Measurements from ENCODE around the gene NTHL1.

The NTHL1 gene

GRCh38 chr16:2093793-2094192 is 46.2 kb upstream of the NTHL1 start:
- Histone ChIP-seq H3K79me2 (ENCODE audit: control insufficient read depth, low read length) (no peaks in the 10 kb centered on the region), H3F3A (ENCODE audit: control insufficient read depth, insufficient read depth) (no peaks in the 10 kb centered on the region), H3K27ac (ENCODE audit: low read depth, low read length) (no peak overlapping the region), H3K4me2 (ENCODE audit: low read length) (no peak overlapping the region), H3K36me3 (ENCODE audit: control insufficient read depth, low read length) (peaks cover 15% of the 10 kb centered on the region; the same call in 1 of the 2 replicates), H3K4me1 (ENCODE audit: control insufficient read depth, low read length) (no peaks in the 10 kb centered on the region), H4K20me1 (ENCODE audit: control insufficient read depth, insufficient read depth, low read depth, low read length) (no peaks in the 10 kb centered on the region), H3K4me3 (ENCODE audit: low read length) (no peak overlapping the region), H3K9me2 (replicated peaks; ENCODE audit: control insufficient read depth, low read length) (no peaks in the 10 kb centered on the region), H3K9me3 (ENCODE audit: control insufficient read depth, insufficient read depth, low read length) (no peaks in the 10 kb centered on the region), H3K27me3 (ENCODE audit: control insufficient read depth, low read length) (no peaks in the 10 kb centered on the region)
- TF ChIP-seq, protein P1, sequence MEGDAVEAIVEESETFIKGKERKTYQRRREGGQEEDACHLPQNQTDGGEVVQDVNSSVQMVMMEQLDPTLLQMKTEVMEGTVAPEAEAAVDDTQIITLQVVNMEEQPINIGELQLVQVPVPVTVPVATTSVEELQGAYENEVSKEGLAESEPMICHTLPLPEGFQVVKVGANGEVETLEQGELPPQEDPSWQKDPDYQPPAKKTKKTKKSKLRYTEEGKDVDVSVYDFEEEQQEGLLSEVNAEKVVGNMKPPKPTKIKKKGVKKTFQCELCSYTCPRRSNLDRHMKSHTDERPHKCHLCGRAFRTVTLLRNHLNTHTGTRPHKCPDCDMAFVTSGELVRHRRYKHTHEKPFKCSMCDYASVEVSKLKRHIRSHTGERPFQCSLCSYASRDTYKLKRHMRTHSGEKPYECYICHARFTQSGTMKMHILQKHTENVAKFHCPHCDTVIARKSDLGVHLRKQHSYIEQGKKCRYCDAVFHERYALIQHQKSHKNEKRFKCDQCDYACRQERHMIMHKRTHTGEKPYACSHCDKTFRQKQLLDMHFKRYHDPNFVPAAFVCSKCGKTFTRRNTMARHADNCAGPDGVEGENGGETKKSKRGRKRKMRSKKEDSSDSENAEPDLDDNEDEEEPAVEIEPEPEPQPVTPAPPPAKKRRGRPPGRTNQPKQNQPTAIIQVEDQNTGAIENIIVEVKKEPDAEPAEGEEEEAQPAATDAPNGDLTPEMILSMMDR (IDR thresholded peaks at IDR 0.05; ENCODE audit: low read depth, low read length, poor library complexity, severe bottlenecking): no peak
- TF ChIP-seq EZH2phosphoT487 (IDR thresholded peaks at IDR 0.05; ENCODE audit: borderline replicate concordance, low read length): no peak

GRCh38 chr16:2092866-2093265 is 45.2 kb upstream of the NTHL1 start:
- H3K4me2 ChIP-seq (ENCODE audit: low read length): no peak overlapping the region

GRCh38 chr16:2092256-2092620 is 44.6 kb upstream of the NTHL1 start:
- H3K4me1 ChIP-seq (ENCODE audit: control insufficient read depth, low read length): peaks cover under 1% of the 10 kb centered on the region
- H3K4me3 ChIP-seq (ENCODE audit: low read length): no peak overlapping the region
- H3F3A ChIP-seq (ENCODE audit: control insufficient read depth, insufficient read depth): no peaks in the 10 kb centered on the region
- H3K9me3 ChIP-seq (ENCODE audit: control insufficient read depth, insufficient read depth, low read length): no peaks in the 10 kb centered on the region
- peaks cover 21% of the 10 kb centered on the region for H3K36me3 ChIP-seq (ENCODE audit: control insufficient read depth, low read length)
- H3K9me2 ChIP-seq (replicated peaks; ENCODE audit: control insufficient read depth, low read length): no peaks in the 10 kb centered on the region
- no peaks in the 10 kb centered on the region for H3K27me3 ChIP-seq (ENCODE audit: control insufficient read depth, low read length)
- H3K27ac ChIP-seq (ENCODE audit: low read depth, low read length): no peak overlapping the region
- TF ChIP-seq, protein P1 (IDR thresholded peaks at IDR 0.05; ENCODE audit: low read depth, low read length, poor library complexity, severe bottlenecking): no peak
- TF ChIP-seq EZH2phosphoT487 (IDR thresholded peaks at IDR 0.05; ENCODE audit: borderline replicate concordance, low read length): no peak
- no peaks in the 10 kb centered on the region for H4K20me1 ChIP-seq (ENCODE audit: control insufficient read depth, insufficient read depth, low read depth, low read length)
- no peaks in the 10 kb centered on the region for H3K79me2 ChIP-seq (ENCODE audit: control insufficient read depth, low read length)
- no peak overlapping the region for H3K4me2 ChIP-seq (ENCODE audit: low read length)

More at GRCh38 chr16:2092866-2093265, 45.2 kb upstream of the NTHL1 start:
- no peak overlapping the region for H3K4me3 ChIP-seq (ENCODE audit: low read length)
- no peaks in the 10 kb centered on the region for H4K20me1 ChIP-seq (ENCODE audit: control insufficient read depth, insufficient read depth, low read depth, low read length)
- TF ChIP-seq, protein P1 (IDR thresholded peaks at IDR 0.05; ENCODE audit: low read depth, low read length, poor library complexity, severe bottlenecking): no peak
- no peak for TF ChIP-seq EZH2phosphoT487 (IDR thresholded peaks at IDR 0.05; ENCODE audit: borderline replicate concordance, low read length)
- no peak overlapping the region for H3K27ac ChIP-seq (ENCODE audit: low read depth, low read length)
- peaks cover 17% of the 10 kb centered on the region; the same call in 1 of the 2 replicates for H3K36me3 ChIP-seq (ENCODE audit: control insufficient read depth, low read length)
- H3K4me1 ChIP-seq (ENCODE audit: control insufficient read depth, low read length): no peaks in the 10 kb centered on the region
- no peaks in the 10 kb centered on the region for H3K9me2 ChIP-seq (replicated peaks; ENCODE audit: control insufficient read depth, low read length)
- no peaks in the 10 kb centered on the region for H3K9me3 ChIP-seq (ENCODE audit: control insufficient read depth, insufficient read depth, low read length)
- no peaks in the 10 kb centered on the region for H3F3A ChIP-seq (ENCODE audit: control insufficient read depth, insufficient read depth)
- no peaks in the 10 kb centered on the region for H3K79me2 ChIP-seq (ENCODE audit: control insufficient read depth, low read length)
- H3K27me3 ChIP-seq (ENCODE audit: control insufficient read depth, low read length): no peaks in the 10 kb centered on the region

Data from DOHH2 (cell line).